A549 (cell line): ENCODE data around the gene EMB.
"Not testable (repeated sequence)": the region's sequence is repeated elsewhere in the genome, so short reads cannot be mapped to it uniquely, and the experiment has no call there.

Source experiments
- CEBPB ChIP-seq, 2 experiments: fragments of >200 bp in 1 of 2; sonication (Bioruptor Twin) in 1 of 2; formaldehyde crosslinking in 1 of 2; IDR thresholded peaks; 2 replicates each; pipeline ENCODE4 v1.6.1; 2012 to 2016
- CTCF ChIP-seq: fragments of >200 bp; sonication (Bioruptor Twin); formaldehyde crosslinking; IDR thresholded peaks from 3 replicates; pipeline ENCODE4 v1.5.1; 2016
- EP300 ChIP-seq, 2 experiments: fragments of >200 bp; sonication (Bioruptor Twin); formaldehyde crosslinking; IDR thresholded peaks; 2 replicates in 1 of 2; 3 replicates in 1 of 2; pipeline ENCODE4 v1.6.1; 2016 to 2017
- GATA3 ChIP-seq: IDR thresholded peaks from 2 replicates; pipeline ENCODE4 v1.6.1; 2012; ENCODE audit warnings: borderline replicate concordance
- HOXB13 ChIP-seq: fragments of 250-450 bp; sonication (Bioruptor Pico); IDR thresholded peaks from 2 replicates; pipeline ENCODE4 v1.5.0; 2020; ENCODE audit warnings: low read depth, mild to moderate bottlenecking, moderate library complexity
- MAFK ChIP-seq: fragments of 450-650 bp; IDR thresholded peaks from 2 replicates; pipeline ENCODE4 v1.6.1; 2014; ENCODE audit not compliant: partially characterized antibody
- POLR2A ChIP-seq: IDR thresholded peaks from 2 replicates; pipeline ENCODE4 v1.6.1; 2012; ENCODE audit warnings: mild to moderate bottlenecking, low read length
- POLR2AphosphoS2 ChIP-seq: conservative IDR thresholded peaks from 2 replicates; pipeline ENCODE4 v1.6.1; 2012; ENCODE audit warnings: low read length, improper control_type of control experiment, inconsistent platforms
- RAD21 ChIP-seq, 2 experiments: fragments of >200 bp in 1 of 2; sonication (Bioruptor Twin) in 1 of 2; formaldehyde crosslinking in 1 of 2; IDR thresholded peaks in 1 of 2; conservative IDR thresholded peaks in 1 of 2; 2 replicates in 1 of 2; 3 replicates in 1 of 2; pipeline ENCODE4 v1.6.1; 2012 to 2018; ENCODE audit warnings: inconsistent platforms in 1 of 2
- RCOR1 ChIP-seq: fragments of 150-350 bp; IDR thresholded peaks from 2 replicates; pipeline ENCODE4 v1.6.1; 2014; ENCODE audit warnings: antibody characterized with exemption, low read length, low read depth
- RFX5 ChIP-seq: fragments of 450-650 bp; IDR thresholded peaks from 2 replicates; pipeline ENCODE4 v1.7.1; 2014; ENCODE audit warnings: antibody characterized with exemption, mild to moderate bottlenecking, moderate library complexity
- SREBF2 ChIP-seq: fragments of 450-650 bp; IDR thresholded peaks from 2 replicates; pipeline ENCODE4 v1.6.1; 2014; ENCODE audit warnings: mild to moderate bottlenecking, moderate library complexity

DNA sequence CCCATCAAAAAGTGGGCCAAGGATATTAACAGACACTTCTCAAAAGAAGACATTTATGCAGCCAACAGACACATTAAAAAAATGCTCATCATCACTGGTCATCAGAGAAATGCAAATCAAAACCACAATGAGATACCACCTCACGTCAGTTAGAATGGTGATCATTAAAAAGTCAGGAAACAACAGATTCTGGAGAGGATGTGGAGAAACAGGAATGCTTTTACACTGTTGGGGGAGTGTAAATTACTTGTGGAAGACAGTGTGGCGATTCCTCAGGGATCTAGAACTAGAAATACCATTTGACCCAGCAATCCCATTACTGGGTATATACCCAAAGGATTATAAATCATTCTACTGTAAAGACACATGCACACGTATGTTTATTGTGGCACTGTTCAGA, 48.8 kb downstream of the EMB start:
- not testable (repeated sequence) for TF ChIP-seq MAFK; RAD21 (conservative IDR thresholded peaks at IDR 0.05 in 1 of 2, IDR thresholded peaks at IDR 0.05 in 1 of 2); HOXB13 (CRISPR knock-in tag); SREBF2; RCOR1; CTCF; CEBPB (IDR thresholded peaks at IDR 0.05); POLR2AphosphoS2; GATA3; EP300 (IDR thresholded peaks at IDR 0.05); POLR2A; RFX5
